ENCODE data around the gene ABI2.
"Not testable (repeated sequence)": the region's sequence is repeated elsewhere in the genome, so short reads cannot be mapped to it uniquely, and the experiment has no call there.

ABI2 gene

GRCh38 chr2:203376173-203376572, 48.0 kb downstream of the ABI2 start:
- no peak overlapping the region for H3K4me3 ChIP-seq (ENCODE audit: low read length)
- TF ChIP-seq ZNF274 (IDR thresholded peaks at IDR 0.05; ENCODE audit: low read depth, low read length), result no peak

- H3K4me3 ChIP-seq (ENCODE audit: low read length), result no peak overlapping the region
- TF ChIP-seq ZNF274 (IDR thresholded peaks at IDR 0.05; ENCODE audit: low read depth, low read length), result no peak
Measured at GRCh38 chr2:203379156-203379555, 51.0 kb downstream of the ABI2 start.

GRCh38 chr2:203383038-203383437, 54.8 kb downstream of the ABI2 start:
- no peak for TF ChIP-seq ZNF274 (IDR thresholded peaks at IDR 0.05; ENCODE audit: low read depth, low read length)
- no peak overlapping the region for H3K4me3 ChIP-seq (ENCODE audit: low read length)

GRCh38 chr2:203388153-203388552, 60.0 kb downstream of the ABI2 start:
- not testable (repeated sequence) for H3K4me3 ChIP-seq (ENCODE audit: low read length)

- no peak for TF ChIP-seq ZNF274 (IDR thresholded peaks at IDR 0.05; ENCODE audit: low read depth, low read length)
- H3K4me3 ChIP-seq (ENCODE audit: low read length), result no peak overlapping the region
Measured at GRCh38 chr2:203394519-203395227, 66.5 kb downstream of the ABI2 start.

- no peak overlapping the region for H3K4me3 ChIP-seq (ENCODE audit: low read length)
- no peak for TF ChIP-seq ZNF274 (IDR thresholded peaks at IDR 0.05; ENCODE audit: low read depth, low read length)
Measured at GRCh38 chr2:203395858-203396257, 67.7 kb downstream of the ABI2 start.

GRCh38 chr2:203396667-203397066, 68.5 kb downstream of the ABI2 start:
- no peak overlapping the region for H3K4me3 ChIP-seq (ENCODE audit: low read length)

GRCh38 chr2:203399031-203399430, 70.8 kb downstream of the ABI2 start:
- H3K4me3 ChIP-seq (ENCODE audit: low read length), result no peak overlapping the region
- no peak for TF ChIP-seq ZNF274 (IDR thresholded peaks at IDR 0.05; ENCODE audit: low read depth, low read length)

More at GRCh38 chr2:203396667-203397066, 68.5 kb downstream of the ABI2 start:
- TF ChIP-seq ZNF274 (IDR thresholded peaks at IDR 0.05; ENCODE audit: low read depth, low read length), result no peak

- H3K4me3 ChIP-seq (ENCODE audit: low read length), result no peak overlapping the region
- TF ChIP-seq ZNF274 (IDR thresholded peaks at IDR 0.05; ENCODE audit: low read depth, low read length), result no peak
Measured at GRCh38 chr2:203400805-203401585, 72.8 kb downstream of the ABI2 start.

GRCh38 chr2:203404996-203405395, 76.8 kb downstream of the ABI2 start:
- H3K4me3 ChIP-seq (ENCODE audit: low read length), result no peak overlapping the region
- TF ChIP-seq ZNF274 (IDR thresholded peaks at IDR 0.05; ENCODE audit: low read depth, low read length), result no peak

- no peak overlapping the region for H3K4me3 ChIP-seq (ENCODE audit: low read length)
- TF ChIP-seq ZNF274 (IDR thresholded peaks at IDR 0.05; ENCODE audit: low read depth, low read length), result no peak
Measured at GRCh38 chr2:203407496-203407895, 79.3 kb downstream of the ABI2 start.

GRCh38 chr2:203412546-203413331, 84.5 kb downstream of the ABI2 start:
- H3K4me3 ChIP-seq (ENCODE audit: low read length), result no peak overlapping the region
- TF ChIP-seq ZNF274 (IDR thresholded peaks at IDR 0.05; ENCODE audit: low read depth, low read length), result no peak

GRCh38 chr2:203413796-203414195, 85.6 kb downstream of the ABI2 start:
- no peak overlapping the region for H3K4me3 ChIP-seq (ENCODE audit: low read length)
- TF ChIP-seq ZNF274 (IDR thresholded peaks at IDR 0.05; ENCODE audit: low read depth, low read length), result no peak

- no peak overlapping the region for H3K4me3 ChIP-seq (ENCODE audit: low read length)
- TF ChIP-seq ZNF274 (IDR thresholded peaks at IDR 0.05; ENCODE audit: low read depth, low read length), result no peak
Measured at GRCh38 chr2:203418271-203418670, 90.1 kb downstream of the ABI2 start.

- H3K4me3 ChIP-seq (ENCODE audit: low read length), result no peak overlapping the region
- no peak for TF ChIP-seq ZNF274 (IDR thresholded peaks at IDR 0.05; ENCODE audit: low read depth, low read length)
Measured at GRCh38 chr2:203427061-203427460, 98.9 kb downstream of the ABI2 start.

GRCh38 chr2:203429643-203430042, 101.4 kb downstream of the ABI2 start:
- not testable (repeated sequence) for H3K4me3 ChIP-seq (ENCODE audit: low read length)

All from GM08714 (cell line).